H9 (cell line): ENCODE measurements around the gene KCNMA1. TPM values are rescaled to one million over a fixed set of nuclear protein-coding genes. Genes with fewer than 3 reads are reported as not detected.

Experiments used
- DNase-seq: peaks from one replicate; pipeline ENCODE4 v3.0.0-alpha.2; 2017
- H2AFZ ChIP-seq: one replicate; pipeline ENCODE4 v1.6.1; 2013; ENCODE audit warnings: mild to moderate bottlenecking, low read length, control low read depth, moderate library complexity
- H2AK5ac ChIP-seq: 2 replicates; pipeline ENCODE4 v1.6.1; 2013; ENCODE audit warnings: low read length, control low read depth, mixed read lengths; ENCODE audit not compliant: insufficient read length
- H2BK120ac ChIP-seq: one replicate; pipeline ENCODE4 v1.6.1; 2013; ENCODE audit warnings: low read depth, mild to moderate bottlenecking, low read length, control low read depth, inconsistent platforms; ENCODE audit not compliant: poor library complexity, severe bottlenecking
- H2BK12ac ChIP-seq: 2 replicates; pipeline ENCODE4 v1.6.1; 2013; ENCODE audit warnings: low read length, control low read depth, mixed read lengths, low read depth; ENCODE audit not compliant: insufficient read length
- H2BK15ac ChIP-seq: 2 replicates; pipeline ENCODE4 v1.6.1; 2013; ENCODE audit warnings: low read depth, low read length, control low read depth
- H2BK20ac ChIP-seq: one replicate; pipeline ENCODE4 v1.6.1; 2013; ENCODE audit warnings: low read depth, mild to moderate bottlenecking, low read length, control low read depth, inconsistent platforms; ENCODE audit not compliant: poor library complexity, severe bottlenecking
- H2BK5ac ChIP-seq: 2 replicates; pipeline ENCODE4 v1.6.1; 2013; ENCODE audit warnings: low read length, control low read depth, mixed read lengths; ENCODE audit not compliant: insufficient read length
- H3K14ac ChIP-seq: 2 replicates; pipeline ENCODE4 v1.6.1; 2013; ENCODE audit warnings: low read length, control low read depth; ENCODE audit not compliant: insufficient read depth
- H3K18ac ChIP-seq: 2 replicates; pipeline ENCODE4 v1.6.1; 2013; ENCODE audit warnings: low read depth, mild to moderate bottlenecking, mixed read lengths, low read length, control low read depth; ENCODE audit not compliant: insufficient read length
- H3K23ac ChIP-seq: 2 replicates; pipeline ENCODE4 v1.6.1; 2013; ENCODE audit warnings: low read length, control low read depth, mixed read lengths, low read depth; ENCODE audit not compliant: insufficient read length
- H3K23me2 ChIP-seq: 2 replicates; pipeline ENCODE4 v1.6.1; 2013; ENCODE audit warnings: low read depth, mild to moderate bottlenecking, mixed read lengths, low read length, control low read depth; ENCODE audit not compliant: insufficient read length, poor library complexity, severe bottlenecking
- H3K27ac ChIP-seq: 2 replicates; pipeline ENCODE4 v1.5.1; 2013; ENCODE audit warnings: low read length, control low read depth, mixed read lengths, low read depth; ENCODE audit not compliant: insufficient read length
- H3K27me3 ChIP-seq: 2 replicates; pipeline ENCODE4 v1.6.1; 2013; ENCODE audit warnings: low read length, control low read depth, inconsistent platforms; ENCODE audit not compliant: insufficient read depth
- H3K4ac ChIP-seq: 2 replicates; pipeline ENCODE4 v1.6.1; 2013; ENCODE audit warnings: low read depth, mild to moderate bottlenecking, control low read depth, inconsistent platforms, low read length, moderate library complexity
- H3K4me1 ChIP-seq: 2 replicates; pipeline ENCODE4 v1.6.1; 2013; ENCODE audit warnings: low read length, control low read depth, inconsistent platforms; ENCODE audit not compliant: insufficient read depth
- H3K4me2 ChIP-seq: 2 replicates; pipeline ENCODE4 v1.6.1; 2013; ENCODE audit warnings: low read length, control low read depth, mixed read lengths; ENCODE audit not compliant: insufficient read length, insufficient read depth
- H3K56ac ChIP-seq: 2 replicates; pipeline ENCODE4 v1.6.1; 2013; ENCODE audit warnings: low read depth, mild to moderate bottlenecking, mixed read lengths, low read length, control low read depth; ENCODE audit not compliant: insufficient read length
- H3K79me1 ChIP-seq: 2 replicates; pipeline ENCODE4 v1.6.1; 2013; ENCODE audit warnings: low read depth, mild to moderate bottlenecking, moderate library complexity, low read length, control low read depth, inconsistent platforms; ENCODE audit not compliant: insufficient read depth, poor library complexity, severe bottlenecking
- H3K79me2 ChIP-seq: 2 replicates; pipeline ENCODE4 v1.6.1; 2013; ENCODE audit warnings: low read length, control low read depth, inconsistent platforms; ENCODE audit not compliant: insufficient read depth
- H3K9ac ChIP-seq: 2 replicates; pipeline ENCODE4 v1.6.1; 2013; ENCODE audit warnings: low read length, control low read depth, mixed read lengths; ENCODE audit not compliant: insufficient read length; ENCODE audit errors: extremely low read depth
- H3K9me3 ChIP-seq: one replicate; pipeline ENCODE4 v1.6.1; 2013; ENCODE audit warnings: low read depth, low read length, inconsistent platforms; ENCODE audit not compliant: control insufficient read depth
- H3T11ph ChIP-seq: one replicate; pipeline ENCODE4 v1.6.1; 2013; ENCODE audit warnings: mild to moderate bottlenecking, low read length, control low read depth, inconsistent platforms
- H4K20me1 ChIP-seq: one replicate; pipeline ENCODE4 v1.6.1; 2013; ENCODE audit not compliant: control insufficient read depth, insufficient read length, insufficient read depth
- H4K5ac ChIP-seq: 2 replicates; pipeline ENCODE4 v1.6.1; 2013; ENCODE audit warnings: low read depth, mild to moderate bottlenecking, mixed read lengths, low read length, control low read depth; ENCODE audit not compliant: insufficient read length
- H4K8ac ChIP-seq: replicated peaks from 2 replicates; pipeline ENCODE4 v1.6.1; 2013; ENCODE audit warnings: low read length, control low read depth, mixed read lengths, low read depth; ENCODE audit not compliant: insufficient read length
- H4K91ac ChIP-seq: 2 replicates; pipeline ENCODE4 v1.6.1; 2013; ENCODE audit warnings: low read depth, mild to moderate bottlenecking, moderate library complexity, mixed read lengths, low read length, control low read depth; ENCODE audit not compliant: insufficient read length
- H3K27ac Mint-ChIP-seq, 3 experiments: 2 replicates in 2 of 3; 3 replicates in 1 of 3; pipeline ENCODE4 v1.8.0; 2020 to 2021; ENCODE audit warnings: mixed read lengths in 3 of 3, mild to moderate bottlenecking in 1 of 3, moderate library complexity in 1 of 3
- H3K27me3 Mint-ChIP-seq: 2 replicates; pipeline ENCODE4 v1.8.0; 2021; ENCODE audit warnings: low read depth, mild to moderate bottlenecking, moderate library complexity, mixed read lengths
- H3K36me3 Mint-ChIP-seq, 3 experiments: 2 replicates in 2 of 3; 3 replicates in 1 of 3; pipeline ENCODE4 v1.8.0; 2020 to 2021; ENCODE audit warnings: low read depth in 3 of 3, mixed read lengths in 3 of 3; ENCODE audit not compliant: insufficient read depth in 1 of 3
- H3K4me1 Mint-ChIP-seq, 2 experiments: 2 replicates each; pipeline ENCODE4 v1.8.0; 2020; ENCODE audit warnings: mixed read lengths in 2 of 2
- H3K4me3 Mint-ChIP-seq, 2 experiments: 2 replicates in 1 of 2; 3 replicates in 1 of 2; pipeline ENCODE4 v1.8.0; 2020 to 2021; ENCODE audit warnings: mild to moderate bottlenecking in 2 of 2, mixed read lengths in 2 of 2, moderate library complexity in 1 of 2
- H3K9me3 Mint-ChIP-seq, 2 experiments: 2 replicates in 1 of 2; 3 replicates in 1 of 2; pipeline ENCODE4 v1.8.0; 2020; ENCODE audit warnings: mild to moderate bottlenecking in 2 of 2, mixed read lengths in 2 of 2, moderate library complexity in 1 of 2
- WGBS: extraction: QIAGEN DNeasy Blood & Tissue Kit; methylation state at CpG from one replicate; pipeline ENCODE4 v1.1.7; 2013; ENCODE audit warnings: missing lambda C conversion rate, low lambda C conversion rate, mixed read lengths; ENCODE audit not compliant: insufficient read length; ENCODE audit errors: extremely low coverage; 5-methylcytosine and 5-hydroxymethylcytosine counted together
- total RNA-seq: library from RNA; stranded (reverse); gene quantifications from 2 replicates; pipeline ENCODE4 v1.2.1, GENCODE V29; 2021
- TF ChIP-seq, protein P1 (sequence below): fragments of 200-600 bp; sonication (generic); conservative IDR thresholded peaks from 3 replicates; pipeline ENCODE4 v1.8.0; 2021; ENCODE audit warnings: antibody characterized with exemption, mild to moderate bottlenecking

The KCNMA1 gene
- total RNA-seq, 1 experiment from 2014 or later: 2.0 TPM

DNA sequence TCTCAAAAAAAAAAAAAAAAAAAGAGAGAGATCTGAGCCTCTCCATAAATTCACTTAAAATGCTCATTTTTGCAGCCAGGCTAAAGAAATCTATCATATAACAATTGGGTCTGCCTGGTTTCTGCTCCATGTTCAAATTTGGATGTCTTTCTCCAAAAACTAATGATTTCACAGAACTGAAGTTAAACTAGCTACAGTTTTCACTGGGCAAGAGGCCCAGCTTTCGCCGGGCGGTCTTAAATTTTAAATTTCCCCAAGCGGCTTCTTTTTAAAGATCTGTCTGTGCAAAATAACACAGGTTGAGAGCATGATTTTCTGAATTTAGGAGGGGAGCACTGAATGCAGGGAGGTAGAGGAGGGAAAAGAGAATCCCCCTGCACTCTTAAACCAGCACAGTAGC is 603.4 kb downstream of the KCNMA1 start:
- no peaks in the 10 kb centered on the region for H3K79me1 ChIP-seq

More for the DNA sequence above, 603.4 kb downstream of the KCNMA1 start:
- Histone ChIP-seq H4K5ac (no peak overlapping the region), H2BK12ac (no peak overlapping the region), H2BK15ac (no peak overlapping the region), H2AFZ (no peak overlapping the region), H3K27me3 (no peaks in the 10 kb centered on the region), H3K14ac (no peak overlapping the region), H2BK120ac (no peak overlapping the region), H2AK5ac (no peak overlapping the region), H3K4me1 (no peaks in the 10 kb centered on the region; the same call in 1 of the 2 replicates), H3K27ac (no peak overlapping the region), H3T11ph (no peak overlapping the region), H3K79me2 (no peaks in the 10 kb centered on the region), H3K23ac (no peak overlapping the region), H3K9ac (no peak overlapping the region), H3K4me2 (no peak overlapping the region), H3K23me2 (no peaks in the 10 kb centered on the region), H4K8ac (no peak overlapping the region), H4K20me1 (no peaks in the 10 kb centered on the region), H4K91ac (no peak overlapping the region), H2BK5ac (no peak overlapping the region), H3K4ac (no peak overlapping the region), H3K56ac (no peak overlapping the region), H3K18ac (no peak overlapping the region), H2BK20ac (no peak overlapping the region), H3K9me3 (no peaks in the 10 kb centered on the region)
- no peak overlapping the region for H3K4me3 Mint-ChIP-seq
- peaks cover 9 to 18% of the 10 kb centered on the region in 2 experiments for H3K4me1 Mint-ChIP-seq
- no CpG with 5 or more reads among the region's 4 CpGs for WGBS
- H3K9me3 Mint-ChIP-seq: no peaks in the 10 kb centered on the region
- TF ChIP-seq, protein P1, sequence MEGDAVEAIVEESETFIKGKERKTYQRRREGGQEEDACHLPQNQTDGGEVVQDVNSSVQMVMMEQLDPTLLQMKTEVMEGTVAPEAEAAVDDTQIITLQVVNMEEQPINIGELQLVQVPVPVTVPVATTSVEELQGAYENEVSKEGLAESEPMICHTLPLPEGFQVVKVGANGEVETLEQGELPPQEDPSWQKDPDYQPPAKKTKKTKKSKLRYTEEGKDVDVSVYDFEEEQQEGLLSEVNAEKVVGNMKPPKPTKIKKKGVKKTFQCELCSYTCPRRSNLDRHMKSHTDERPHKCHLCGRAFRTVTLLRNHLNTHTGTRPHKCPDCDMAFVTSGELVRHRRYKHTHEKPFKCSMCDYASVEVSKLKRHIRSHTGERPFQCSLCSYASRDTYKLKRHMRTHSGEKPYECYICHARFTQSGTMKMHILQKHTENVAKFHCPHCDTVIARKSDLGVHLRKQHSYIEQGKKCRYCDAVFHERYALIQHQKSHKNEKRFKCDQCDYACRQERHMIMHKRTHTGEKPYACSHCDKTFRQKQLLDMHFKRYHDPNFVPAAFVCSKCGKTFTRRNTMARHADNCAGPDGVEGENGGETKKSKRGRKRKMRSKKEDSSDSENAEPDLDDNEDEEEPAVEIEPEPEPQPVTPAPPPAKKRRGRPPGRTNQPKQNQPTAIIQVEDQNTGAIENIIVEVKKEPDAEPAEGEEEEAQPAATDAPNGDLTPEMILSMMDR: no peak
- H3K36me3 Mint-ChIP-seq: no peaks in the 10 kb centered on the region
- DNase-seq: no peak
- H3K27me3 Mint-ChIP-seq: peaks cover 10% of the 10 kb centered on the region
- H3K27ac Mint-ChIP-seq: no peak overlapping the region
